GM12864 (cell line): ENCODE results near the gene CRTC1.

Experiments used
- DNase-seq: peaks from one replicate; pipeline ENCODE4 v3.0.0-alpha.2; 2011; ENCODE audit warnings: low read depth
- H3K4me3 ChIP-seq: 2 replicates; pipeline ENCODE4 v1.5.1; 2011; ENCODE audit warnings: mild to moderate bottlenecking, low read depth, low read length, control low read depth
- CTCF ChIP-seq: IDR thresholded peaks from 2 replicates; pipeline ENCODE4 v1.5.1; 2011; ENCODE audit warnings: low read depth, mild to moderate bottlenecking, moderate library complexity, low read length, control low read depth, inconsistent platforms; ENCODE audit errors: missing control alignments

The CRTC1 gene

GRCh38 chr19:18768997-18769891 is 85.8 kb downstream of the CRTC1 start:
- DNase-seq, result no peak
- TF ChIP-seq CTCF, result no peak
- H3K4me3 ChIP-seq, result no peak overlapping the region

GRCh38 chr19:18769989-18770528 is 86.6 kb downstream of the CRTC1 start:
- no peak overlapping the region for H3K4me3 ChIP-seq
- no peak for TF ChIP-seq CTCF
- DNase-seq, result no peak

GRCh38 chr19:18770663-18771327 is 87.3 kb downstream of the CRTC1 start:
- DNase-seq, result no peak
- no peak for TF ChIP-seq CTCF
- no peak overlapping the region for H3K4me3 ChIP-seq

- TF ChIP-seq CTCF, result peak; percentile 48
- DNase-seq, result no peak
- no peak overlapping the region for H3K4me3 ChIP-seq
Observed at GRCh38 chr19:18771328-18772242, 88.1 kb downstream of the CRTC1 start.

- H3K4me3 ChIP-seq, result no peak overlapping the region
- TF ChIP-seq CTCF, result no peak
- DNase-seq, result no peak
Observed at GRCh38 chr19:18772620-18773587, 89.4 kb downstream of the CRTC1 start.
